K562 (cell line): ENCODE results near the gene FKBP7. TPM values are rescaled to one million over a fixed set of nuclear protein-coding genes. Genes with fewer than 3 reads are reported as not detected.

ENCODE experiments used
- CREM ChIP-seq: IDR thresholded peaks from 2 replicates; pipeline ENCODE4 v1.6.1; 2014; ENCODE audit warnings: antibody characterized with exemption, low read depth
- CUX1 ChIP-seq: fragments of 200-800 bp; sonication (Bioruptor generic); IDR thresholded peaks from 2 replicates; pipeline ENCODE4 v1.6.1; 2016; ENCODE audit warnings: missing genetic modification characterization, missing compliant biosample characterization
- GMEB1 ChIP-seq: fragments of 250-450 bp; sonication (Bioruptor Pico); IDR thresholded peaks from 2 replicates; pipeline ENCODE4 v1.4.0; 2020; ENCODE audit warnings: mild to moderate bottlenecking
- MCM2 ChIP-seq: fragments of 450-650 bp; IDR thresholded peaks from 2 replicates; pipeline ENCODE4 v1.6.1; 2017; ENCODE audit warnings: low read depth, mild to moderate bottlenecking
- MTF1 ChIP-seq: fragments of 250-450 bp; sonication (Bioruptor Pico); IDR thresholded peaks from 2 replicates; pipeline ENCODE4 v1.9.0; 2021; ENCODE audit warnings: moderate library complexity, mild to moderate bottlenecking, inconsistent platforms, borderline replicate concordance
- PKNOX1 ChIP-seq: fragments of 450-650 bp; IDR thresholded peaks from 2 replicates; pipeline ENCODE4 v1.6.1; 2016
- RHOXF2B ChIP-seq: fragments of 250-450 bp; sonication (Bioruptor Pico); conservative IDR thresholded peaks from 2 replicates; pipeline ENCODE4 v1.5.1; 2021
- ZBED1 ChIP-seq: IDR thresholded peaks from 2 replicates; pipeline ENCODE4 v1.6.1; 2014
- ZNF707 ChIP-seq: fragments of 250-450 bp; sonication (Bioruptor Pico); conservative IDR thresholded peaks from 2 replicates; pipeline ENCODE4 v1.8.0; 2022; ENCODE audit warnings: inconsistent platforms, mild to moderate bottlenecking, moderate library complexity
- polyA plus RNA-seq, 8 experiments: library from polyadenylated mRNA; depleted of rRNA in 4 of 8; stranded (reverse) in 5 of 8; unstranded in 3 of 8; fragments of >200 nt; fragmentation: Nextera tagmentation in 2 of 8; fragmentation: Illumina TruSeq in 1 of 8; extraction: Ambion mirVana in 2 of 8; extraction: Trizol in 1 of 8; gene quantifications; 2 replicates each; pipeline versions ENCODE4 v1.2.1 to v1.2.3, GENCODE V29; 2011 to 2014; ENCODE audit warnings: inconsistent platforms in 1 of 8, missing spikeins in 1 of 8
- total RNA-seq, 7 experiments: library from RNA; depleted of rRNA in 6 of 7; stranded (reverse); fragments of >200 nt in 6 of 7; fragmentation: Illumina TruSeq in 2 of 7; extraction: Trizol in 2 of 7; gene quantifications; 2 replicates each; pipeline versions ENCODE4 v1.2.1 to v1.2.3, GENCODE V29; 2011 to 2021; ENCODE audit warnings: low replicate concordance in 1 of 7
- TF ChIP-seq, protein P1 (sequence below): sonication (generic); formaldehyde crosslinking; IDR thresholded peaks from 2 replicates; pipeline ENCODE4 v1.8.1; 2022; ENCODE audit warnings: missing genetic modification reagents
- TF ChIP-seq, protein P2 (sequence below): fragments of 250-450 bp; sonication (Bioruptor Pico); IDR thresholded peaks from 2 replicates; pipeline ENCODE4 v1.8.0; 2021; ENCODE audit warnings: borderline replicate concordance, mild to moderate bottlenecking, moderate library complexity; ENCODE audit not compliant: poor library complexity, severe bottlenecking
- TF ChIP-seq, protein P3 (sequence below), 2 experiments: fragments of 450-650 bp; conservative IDR thresholded peaks; 2 replicates each; pipeline ENCODE4 v1.6.1; 2017; ENCODE audit warnings: mild to moderate bottlenecking in 2 of 2, moderate library complexity in 2 of 2

The FKBP7 gene
- total and polyA plus RNA-seq, 9 of the 15 experiments (the other 6 are each of a cell fraction or from before 2014, with no cell fraction given), result 6.1 to 23.2 (median 19.0) TPM

DNA sequence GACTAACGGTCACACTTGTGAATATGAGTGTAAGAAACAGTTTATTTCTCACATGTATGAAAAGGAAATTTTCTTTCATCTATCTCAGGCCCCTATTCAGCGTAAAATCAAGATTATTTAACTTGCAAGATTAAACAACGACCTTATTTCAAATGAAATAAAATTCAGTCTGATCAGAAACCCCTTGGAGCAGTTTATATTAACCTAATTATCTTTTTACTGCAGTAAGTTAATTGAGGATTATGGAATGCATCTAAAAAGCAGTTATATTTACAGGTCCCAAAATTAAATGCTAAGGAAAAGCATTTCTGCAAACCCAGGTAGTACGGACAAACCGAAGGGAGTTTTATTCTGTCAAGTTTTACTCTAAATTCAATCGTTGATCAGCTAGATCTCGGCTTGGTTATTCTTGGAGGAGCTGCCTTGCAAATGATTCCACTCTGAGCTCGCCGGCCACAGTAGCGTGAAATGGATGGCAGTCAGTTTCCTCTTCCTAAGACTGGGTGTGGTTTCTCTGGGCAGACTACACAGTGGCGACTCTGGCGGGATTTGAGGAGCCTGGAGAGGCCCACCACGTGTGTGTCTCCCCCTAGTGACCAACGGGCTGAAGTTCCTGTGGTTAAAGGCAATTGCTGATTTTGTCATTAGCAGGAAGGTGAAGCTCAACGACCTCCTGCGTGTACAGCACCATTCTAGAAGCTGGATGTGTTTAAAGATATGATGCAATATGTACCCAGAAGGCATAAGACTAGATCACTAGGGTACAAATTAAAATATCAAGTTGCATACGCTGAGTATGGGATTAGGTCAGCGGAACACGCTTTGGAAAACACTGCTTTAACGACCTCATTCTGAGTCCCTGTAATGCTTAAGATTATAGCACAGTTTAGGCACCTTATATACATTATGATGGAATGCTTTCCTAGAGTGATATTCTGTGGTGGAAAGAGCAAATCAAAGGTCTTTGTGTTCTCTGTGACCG, 63.8 kb downstream of the FKBP7 start (continued):
- TF ChIP-seq MCM2 (no peak), GMEB1 (CRISPR knock-in tag) (peak; percentile 26; the same call in 1 of the 2 replicates), PKNOX1 (0 out of 2 replicates have a peak, but pooled peaks have one; percentile 24), ZNF707 (no peak), CREM (peak; percentile 77), ZBED1 (0 out of 2 replicates have a peak, but pooled peaks have one; percentile 59), CUX1 (CRISPR knock-in tag) (peak; percentile 84), RHOXF2B (CRISPR knock-in tag) (no peak), MTF1 (CRISPR knock-in tag) (no peak)
- TF ChIP-seq, protein P1, sequence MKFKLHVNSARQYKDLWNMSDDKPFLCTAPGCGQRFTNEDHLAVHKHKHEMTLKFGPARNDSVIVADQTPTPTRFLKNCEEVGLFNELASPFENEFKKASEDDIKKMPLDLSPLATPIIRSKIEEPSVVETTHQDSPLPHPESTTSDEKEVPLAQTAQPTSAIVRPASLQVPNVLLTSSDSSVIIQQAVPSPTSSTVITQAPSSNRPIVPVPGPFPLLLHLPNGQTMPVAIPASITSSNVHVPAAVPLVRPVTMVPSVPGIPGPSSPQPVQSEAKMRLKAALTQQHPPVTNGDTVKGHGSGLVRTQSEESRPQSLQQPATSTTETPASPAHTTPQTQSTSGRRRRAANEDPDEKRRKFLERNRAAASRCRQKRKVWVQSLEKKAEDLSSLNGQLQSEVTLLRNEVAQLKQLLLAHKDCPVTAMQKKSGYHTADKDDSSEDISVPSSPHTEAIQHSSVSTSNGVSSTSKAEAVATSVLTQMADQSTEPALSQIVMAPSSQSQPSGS (CRISPR knock-in tag), result no peak
- TF ChIP-seq, protein P2, sequence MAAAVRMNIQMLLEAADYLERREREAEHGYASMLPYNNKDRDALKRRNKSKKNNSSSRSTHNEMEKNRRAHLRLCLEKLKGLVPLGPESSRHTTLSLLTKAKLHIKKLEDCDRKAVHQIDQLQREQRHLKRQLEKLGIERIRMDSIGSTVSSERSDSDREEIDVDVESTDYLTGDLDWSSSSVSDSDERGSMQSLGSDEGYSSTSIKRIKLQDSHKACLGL (CRISPR knock-in tag), result no peak
- TF ChIP-seq, protein P3, sequence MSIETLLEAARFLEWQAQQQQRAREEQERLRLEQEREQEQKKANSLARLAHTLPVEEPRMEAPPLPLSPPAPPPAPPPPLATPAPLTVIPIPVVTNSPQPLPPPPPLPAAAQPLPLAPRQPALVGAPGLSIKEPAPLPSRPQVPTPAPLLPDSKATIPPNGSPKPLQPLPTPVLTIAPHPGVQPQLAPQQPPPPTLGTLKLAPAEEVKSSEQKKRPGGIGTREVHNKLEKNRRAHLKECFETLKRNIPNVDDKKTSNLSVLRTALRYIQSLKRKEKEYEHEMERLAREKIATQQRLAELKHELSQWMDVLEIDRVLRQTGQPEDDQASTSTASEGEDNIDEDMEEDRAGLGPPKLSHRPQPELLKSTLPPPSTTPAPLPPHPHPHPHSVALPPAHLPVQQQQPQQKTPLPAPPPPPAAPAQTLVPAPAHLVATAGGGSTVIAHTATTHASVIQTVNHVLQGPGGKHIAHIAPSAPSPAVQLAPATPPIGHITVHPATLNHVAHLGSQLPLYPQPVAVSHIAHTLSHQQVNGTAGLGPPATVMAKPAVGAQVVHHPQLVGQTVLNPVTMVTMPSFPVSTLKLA (conservative IDR thresholded peaks at IDR 0.05), result peak; percentile 66 to 78; a peak in 3 of 4 replicates
